HT-29 (cell line): ENCODE data around the gene ASRGL1. TPM values are rescaled to one million over a fixed set of nuclear protein-coding genes. Genes with fewer than 3 reads are reported as not detected.

Source experiments
- DNase-seq: peaks from one replicate; pipeline ENCODE4 v3.0.0-alpha.2; 2015; ENCODE audit warnings: low spot score
- total RNA-seq: library from RNA; depleted of rRNA; stranded (reverse); fragments of >200 nt; shearing (Covaris generic); gene quantifications from 2 replicates; pipeline ENCODE4 v1.2.3, GENCODE V29; 2014; rRNA removed

Gene ASRGL1
- total RNA-seq, 1 experiment from 2014 or later, result 38.6 TPM

DNA sequence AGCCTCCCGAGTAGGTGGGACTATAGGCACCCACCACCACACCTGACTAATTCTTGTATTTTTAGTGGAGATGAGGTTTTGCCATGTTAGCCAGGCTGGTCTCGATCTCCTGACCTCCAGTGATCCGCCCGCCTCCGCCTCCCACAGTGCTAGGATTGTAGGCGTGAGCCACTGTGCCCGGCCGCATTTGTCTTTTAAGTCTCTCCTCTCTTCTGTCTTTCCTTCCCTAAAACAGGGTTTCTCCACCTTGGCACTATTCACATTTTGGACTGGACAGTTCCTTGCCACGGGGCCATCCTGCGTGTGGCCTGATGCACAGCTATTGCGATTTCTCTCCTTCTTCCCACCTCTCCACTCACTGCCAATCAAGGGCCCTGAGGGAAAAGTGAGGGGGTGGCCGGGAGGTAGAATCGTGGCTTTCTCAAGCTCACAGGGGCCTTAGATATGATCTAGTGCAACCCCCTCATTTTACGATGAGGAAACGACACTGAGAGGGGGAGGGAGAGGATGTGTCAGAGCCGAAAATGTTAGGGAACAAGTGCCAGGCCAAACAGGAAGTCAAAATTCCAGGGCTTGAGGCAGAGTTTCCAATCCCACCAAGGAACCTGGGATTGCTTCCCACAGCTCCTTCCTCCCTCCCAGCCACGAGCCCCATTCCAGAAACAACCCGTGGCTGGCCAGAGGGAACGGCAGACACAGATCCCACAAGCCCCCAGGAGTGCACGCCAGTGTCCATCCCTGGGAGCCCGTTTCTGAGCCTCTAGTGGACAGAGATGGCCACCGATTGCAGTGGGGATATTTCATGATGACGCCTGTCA, 102.7 kb downstream of the ASRGL1 start:
- DNase-seq, result no peak

Other genes starting within 250 kb of the ASRGL1 start
- gene INCENP, start 213.4 kb upstream of the ASRGL1 start, total RNA-seq, result 131 and 164 TPM in 2 replicates
- gene SCGB1D1, start 147.2 kb upstream of the ASRGL1 start, total RNA-seq, result not detected in 2 replicates
- not detected in 2 replicates for gene SCGB2A1, start 128.8 kb upstream of the ASRGL1 start, total RNA-seq
- not detected in 2 replicates for gene SCGB1D2, start 95.2 kb upstream of the ASRGL1 start, total RNA-seq
- not detected in 2 replicates for gene SCGB2A2, start 67.3 kb upstream of the ASRGL1 start, total RNA-seq
- not detected in 2 replicates for gene SCGB1D4, start 38.4 kb upstream of the ASRGL1 start, total RNA-seq
- not detected in 2 replicates for gene SCGB1A1, start 81.6 kb downstream of the ASRGL1 start, total RNA-seq
- 281 and 282 TPM in 2 replicates for gene AHNAK, start 209.4 kb downstream of the ASRGL1 start, total RNA-seq
- gene EEF1G, start 236.4 kb downstream of the ASRGL1 start, total RNA-seq, result 1,888 and 1,945 TPM in 2 replicates